HepG2 (cell line): ENCODE measurements around the gene ZACN. TPM values are rescaled to one million over a fixed set of nuclear protein-coding genes. Genes with fewer than 3 reads are reported as not detected.

ENCODE experiments used
- FOSL2 ChIP-seq: sonication (generic); formaldehyde crosslinking; IDR thresholded peaks from 2 replicates; pipeline ENCODE4 v1.4.0; 2020; ENCODE audit warnings: missing genetic modification reagents
- FOXM1 ChIP-seq: sonication (generic); formaldehyde crosslinking; IDR thresholded peaks from 2 replicates; pipeline ENCODE4 v1.5.0; 2020; ENCODE audit warnings: missing genetic modification reagents
- GATAD2A ChIP-seq: IDR thresholded peaks from 2 replicates; pipeline ENCODE4 v1.6.1; 2016
- HES4 ChIP-seq: sonication (generic); formaldehyde crosslinking; IDR thresholded peaks from 2 replicates; pipeline ENCODE4 v1.9.0; 2021; ENCODE audit warnings: mild to moderate bottlenecking, missing genetic modification reagents, borderline replicate concordance
- IKZF4 ChIP-seq: sonication (generic); formaldehyde crosslinking; IDR thresholded peaks from 2 replicates; pipeline ENCODE4 v1.5.1; 2020; ENCODE audit warnings: borderline replicate concordance, mild to moderate bottlenecking, low read depth, missing genetic modification reagents; ENCODE audit errors: not compliant biosample characterization
- JUND ChIP-seq: sonication (generic); formaldehyde crosslinking; IDR thresholded peaks from 2 replicates; pipeline ENCODE4 v1.8.0; 2022; ENCODE audit warnings: mild to moderate bottlenecking, missing genetic modification reagents
- KAT8 ChIP-seq: IDR thresholded peaks from 2 replicates; pipeline ENCODE4 v1.6.1; 2016; ENCODE audit warnings: missing genetic modification reagents, missing compliant biosample characterization
- NCOA2 ChIP-seq: sonication (generic); formaldehyde crosslinking; IDR thresholded peaks from 2 replicates; pipeline ENCODE4 v1.8.0; 2022; ENCODE audit warnings: inconsistent platforms
- NFKB2 ChIP-seq: sonication (generic); formaldehyde crosslinking; IDR thresholded peaks from 2 replicates; pipeline ENCODE4 v1.4.0; 2020; ENCODE audit warnings: missing genetic modification reagents, borderline replicate concordance
- REPIN1 ChIP-seq: sonication (generic); formaldehyde crosslinking; IDR thresholded peaks from 2 replicates; pipeline ENCODE4 v1.8.0; 2022; ENCODE audit warnings: missing genetic modification reagents, low read depth, mild to moderate bottlenecking, borderline replicate concordance
- ZBTB26 ChIP-seq: IDR thresholded peaks from 2 replicates; pipeline ENCODE4 v1.6.1; 2016; ENCODE audit warnings: missing compliant biosample characterization, missing genetic modification reagents, borderline replicate concordance
- ZNF20 ChIP-seq: sonication (generic); formaldehyde crosslinking; IDR thresholded peaks from 2 replicates; pipeline ENCODE4 v1.4.0; 2020; ENCODE audit warnings: mild to moderate bottlenecking, moderate library complexity, missing genetic modification reagents
- ZNF709 ChIP-seq: sonication (generic); formaldehyde crosslinking; IDR thresholded peaks from 2 replicates; pipeline ENCODE4 v1.5.0; 2020; ENCODE audit warnings: mild to moderate bottlenecking, missing genetic modification reagents
- ZNF713 ChIP-seq: sonication (generic); formaldehyde crosslinking; IDR thresholded peaks from 2 replicates; pipeline ENCODE4 v1.4.0; 2020; ENCODE audit warnings: mild to moderate bottlenecking, missing genetic modification reagents
- ZNF747 ChIP-seq: sonication (generic); formaldehyde crosslinking; IDR thresholded peaks from 2 replicates; pipeline ENCODE4 v1.8.1; 2023; ENCODE audit warnings: missing genetic modification reagents, mild to moderate bottlenecking, borderline replicate concordance
- polyA plus RNA-seq, 8 experiments: library from polyadenylated mRNA; depleted of rRNA in 3 of 8; stranded (reverse) in 7 of 8; unstranded in 1 of 8; fragments of >200 nt; fragmentation: Illumina TruSeq in 4 of 8; extraction: Trizol in 4 of 8; gene quantifications; 2 replicates each; pipeline versions ENCODE4 v1.2.1 to v1.2.3, GENCODE V29; 2011 to 2016; ENCODE audit warnings: low read depth in 4 of 8, missing spikeins in 1 of 8, mixed read lengths in 1 of 8; ENCODE audit not compliant: insufficient read depth in 1 of 8
- total RNA-seq, 5 experiments: library from RNA; depleted of rRNA; stranded (reverse); fragments of >200 nt; fragmentation: Illumina TruSeq; extraction: Trizol; gene quantifications; 2 replicates each; pipeline ENCODE4 v1.2.3, GENCODE V29; 2016; ENCODE audit warnings: low read depth in 1 of 5
- TF ChIP-seq, protein P1 (sequence below): sonication (generic); formaldehyde crosslinking; IDR thresholded peaks from 2 replicates; pipeline ENCODE4 v1.5.0; 2020; ENCODE audit warnings: mild to moderate bottlenecking, missing genetic modification reagents, moderate library complexity
- TF ChIP-seq, protein P2 (sequence below): sonication (generic); formaldehyde crosslinking; IDR thresholded peaks from 2 replicates; pipeline ENCODE4 v1.9.0; 2022; ENCODE audit warnings: missing genetic modification reagents, mild to moderate bottlenecking, borderline replicate concordance

ZACN gene
- total and polyA plus RNA-seq, 2 of the 13 experiments (the other 11 are each of a cell fraction or from before 2014, with no cell fraction given) = 0.11 to 0.15 TPM

DNA sequence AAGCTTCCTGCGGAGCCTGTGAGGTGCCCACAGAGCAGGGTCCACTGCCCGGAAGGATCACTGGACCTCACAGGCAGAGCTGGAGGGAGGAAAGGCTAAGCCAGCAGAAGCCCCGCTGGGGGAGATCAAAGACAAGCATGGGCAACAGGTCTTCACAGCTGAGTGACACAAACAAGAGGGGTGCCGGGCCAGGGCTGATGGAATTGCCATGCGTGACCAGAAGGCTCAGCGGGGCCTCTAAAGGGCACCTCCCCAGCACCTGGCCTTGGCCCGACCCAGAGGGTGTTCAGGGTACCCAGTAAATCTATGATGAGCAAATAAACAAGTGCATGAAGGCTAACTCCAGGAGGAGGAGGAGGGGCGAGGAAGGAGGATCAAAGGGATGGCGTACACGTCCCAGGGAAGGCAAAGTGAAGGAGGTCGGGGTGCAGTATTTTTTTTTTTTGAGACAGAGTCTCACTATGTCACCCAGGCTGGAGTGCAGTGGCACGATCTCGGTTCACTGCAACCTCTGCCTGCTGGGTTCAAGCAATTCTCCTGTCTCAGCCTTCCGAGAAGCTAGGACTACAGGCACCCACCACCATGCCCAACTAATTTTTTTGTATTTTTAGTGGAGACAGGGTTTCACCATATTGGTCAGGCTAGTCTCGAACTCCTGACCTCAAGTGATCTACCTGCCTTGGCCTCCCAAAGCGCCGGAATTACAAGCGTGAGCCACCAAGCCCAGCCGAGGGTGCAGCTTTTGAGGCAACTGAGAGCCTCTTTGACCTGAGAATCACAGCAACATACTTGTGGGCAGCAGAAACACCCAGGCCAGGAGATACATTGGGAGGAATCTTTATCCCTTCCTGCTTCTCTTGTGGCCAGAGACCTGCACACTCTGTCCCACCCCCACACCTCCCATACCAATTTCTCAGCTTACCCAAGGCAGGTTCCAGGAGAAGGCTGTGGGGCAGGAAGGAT lies 40.7 kb downstream of the ZACN start (continued):
- TF ChIP-seq NCOA2 (CRISPR knock-in tag) (peak; percentile 90; the same call in 1 of the 2 replicates), NFKB2 (CRISPR knock-in tag) (0 out of 2 replicates have a peak, but pooled peaks have one; percentile 13), HES4 (no peak), ZNF713 (CRISPR knock-in tag) (no peak), KAT8 (CRISPR knock-in tag) (peak; percentile 42; the same call in 1 of the 2 replicates), FOSL2 (CRISPR knock-in tag) (peak; percentile 45), IKZF4 (CRISPR knock-in tag) (peak; percentile 53), ZBTB26 (peak; percentile 18; the same call in 1 of the 2 replicates), ZNF709 (0 out of 2 replicates have a peak, but pooled peaks have one; percentile 58), REPIN1 (no peak), ZNF20 (CRISPR knock-in tag) (no peak), JUND (CRISPR knock-in tag) (peak; percentile 54; the same call in 1 of the 2 replicates), FOXM1 (CRISPR knock-in tag) (no peak), ZNF747 (CRISPR knock-in tag) (peak; percentile 89; the same call in 1 of the 2 replicates), GATAD2A (CRISPR knock-in tag) (peak; percentile 94)
- TF ChIP-seq, protein P1, sequence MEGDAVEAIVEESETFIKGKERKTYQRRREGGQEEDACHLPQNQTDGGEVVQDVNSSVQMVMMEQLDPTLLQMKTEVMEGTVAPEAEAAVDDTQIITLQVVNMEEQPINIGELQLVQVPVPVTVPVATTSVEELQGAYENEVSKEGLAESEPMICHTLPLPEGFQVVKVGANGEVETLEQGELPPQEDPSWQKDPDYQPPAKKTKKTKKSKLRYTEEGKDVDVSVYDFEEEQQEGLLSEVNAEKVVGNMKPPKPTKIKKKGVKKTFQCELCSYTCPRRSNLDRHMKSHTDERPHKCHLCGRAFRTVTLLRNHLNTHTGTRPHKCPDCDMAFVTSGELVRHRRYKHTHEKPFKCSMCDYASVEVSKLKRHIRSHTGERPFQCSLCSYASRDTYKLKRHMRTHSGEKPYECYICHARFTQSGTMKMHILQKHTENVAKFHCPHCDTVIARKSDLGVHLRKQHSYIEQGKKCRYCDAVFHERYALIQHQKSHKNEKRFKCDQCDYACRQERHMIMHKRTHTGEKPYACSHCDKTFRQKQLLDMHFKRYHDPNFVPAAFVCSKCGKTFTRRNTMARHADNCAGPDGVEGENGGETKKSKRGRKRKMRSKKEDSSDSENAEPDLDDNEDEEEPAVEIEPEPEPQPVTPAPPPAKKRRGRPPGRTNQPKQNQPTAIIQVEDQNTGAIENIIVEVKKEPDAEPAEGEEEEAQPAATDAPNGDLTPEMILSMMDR (CRISPR knock-in tag) = peak; percentile 7; the same call in 1 of the 2 replicates
- TF ChIP-seq, protein P2, sequence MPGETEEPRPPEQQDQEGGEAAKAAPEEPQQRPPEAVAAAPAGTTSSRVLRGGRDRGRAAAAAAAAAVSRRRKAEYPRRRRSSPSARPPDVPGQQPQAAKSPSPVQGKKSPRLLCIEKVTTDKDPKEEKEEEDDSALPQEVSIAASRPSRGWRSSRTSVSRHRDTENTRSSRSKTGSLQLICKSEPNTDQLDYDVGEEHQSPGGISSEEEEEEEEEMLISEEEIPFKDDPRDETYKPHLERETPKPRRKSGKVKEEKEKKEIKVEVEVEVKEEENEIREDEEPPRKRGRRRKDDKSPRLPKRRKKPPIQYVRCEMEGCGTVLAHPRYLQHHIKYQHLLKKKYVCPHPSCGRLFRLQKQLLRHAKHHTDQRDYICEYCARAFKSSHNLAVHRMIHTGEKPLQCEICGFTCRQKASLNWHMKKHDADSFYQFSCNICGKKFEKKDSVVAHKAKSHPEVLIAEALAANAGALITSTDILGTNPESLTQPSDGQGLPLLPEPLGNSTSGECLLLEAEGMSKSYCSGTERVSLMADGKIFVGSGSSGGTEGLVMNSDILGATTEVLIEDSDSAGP (CRISPR knock-in tag) = peak; percentile 66; the same call in 1 of the 2 replicates
